HG03175 (cell line): Measurements from ENCODE around the gene RNF224.

Source experiments
- ATAC-seq: cut with Tn5 transposase; IDR thresholded peaks from one replicate; pipeline ENCODE4 v1.9.1; 2021; ENCODE audit warnings: mild to moderate bottlenecking, moderate library complexity; ENCODE audit not compliant: unreplicated experiment

RNF224 gene

GRCh38 chr9:137191691-137192447 is 35.4 kb upstream of the RNF224 start:
- no peak for ATAC-seq

- ATAC-seq, result no peak
Observed at GRCh38 chr9:137192448-137192780, 34.9 kb upstream of the RNF224 start.

GRCh38 chr9:137192859-137193258 is 34.4 kb upstream of the RNF224 start:
- ATAC-seq, result no peak

- no peak for ATAC-seq
Observed at GRCh38 chr9:137193771-137194170, 33.5 kb upstream of the RNF224 start.

- no peak for ATAC-seq
Observed at GRCh38 chr9:137194388-137194787, 32.9 kb upstream of the RNF224 start.

DNA sequence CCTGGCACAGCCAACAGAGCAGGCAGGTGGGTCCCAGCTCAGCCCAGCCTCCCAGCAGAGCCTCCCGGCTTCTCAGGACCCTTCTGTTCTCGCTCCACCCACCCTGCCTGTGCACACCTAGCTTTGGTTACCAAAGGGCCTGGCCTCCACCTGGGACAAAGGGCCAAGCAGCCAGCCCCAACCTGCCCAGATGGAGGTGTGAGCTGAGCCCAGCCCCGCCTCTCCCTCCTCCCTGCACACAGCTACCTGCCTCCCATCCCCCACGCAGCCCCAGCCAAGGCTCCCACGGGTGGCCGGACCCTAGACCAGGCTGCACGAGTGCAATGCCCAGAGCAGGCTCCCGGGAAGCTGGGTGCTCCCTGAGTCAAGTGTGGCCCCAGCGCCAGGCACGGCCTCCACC is 32.4 kb upstream of the RNF224 start:
- no peak for ATAC-seq

DNA sequence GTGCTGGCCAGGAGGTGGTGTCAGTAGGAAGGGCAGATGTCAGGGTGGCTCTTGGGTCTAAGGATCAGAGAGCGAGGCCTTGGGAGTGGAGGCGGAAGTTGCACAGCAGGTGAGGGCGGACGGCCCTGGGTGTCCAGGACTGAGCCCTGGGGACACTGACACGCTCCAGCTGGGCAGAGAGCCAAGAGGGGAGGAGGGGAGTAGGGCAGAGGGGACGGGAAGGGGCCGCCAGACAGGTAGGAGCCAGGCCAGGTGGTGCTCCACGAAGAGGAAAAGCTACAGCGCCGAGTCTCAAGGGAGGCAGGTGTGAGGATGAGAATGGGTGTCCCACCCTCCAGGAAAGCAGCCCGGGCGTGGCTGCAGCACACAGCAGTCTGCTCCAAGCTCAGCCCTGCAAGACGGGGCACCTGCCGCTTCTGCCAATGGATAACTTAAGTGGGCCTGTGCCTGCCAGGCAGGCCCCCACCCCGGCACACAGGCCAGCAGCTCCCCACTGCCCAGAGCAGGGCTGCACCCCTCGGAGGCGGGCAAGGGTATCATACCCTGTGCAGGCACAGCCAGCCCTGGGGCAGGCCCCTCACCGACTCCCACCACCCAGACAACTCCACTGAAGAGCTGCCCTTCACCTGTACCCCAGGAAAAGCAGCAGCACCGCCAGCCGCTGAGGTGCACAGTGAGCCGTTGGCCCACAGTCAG is 31.6 kb upstream of the RNF224 start:
- no peak for ATAC-seq

GRCh38 chr9:137198051-137198901 is 29.0 kb upstream of the RNF224 start:
- no peak for ATAC-seq

DNA sequence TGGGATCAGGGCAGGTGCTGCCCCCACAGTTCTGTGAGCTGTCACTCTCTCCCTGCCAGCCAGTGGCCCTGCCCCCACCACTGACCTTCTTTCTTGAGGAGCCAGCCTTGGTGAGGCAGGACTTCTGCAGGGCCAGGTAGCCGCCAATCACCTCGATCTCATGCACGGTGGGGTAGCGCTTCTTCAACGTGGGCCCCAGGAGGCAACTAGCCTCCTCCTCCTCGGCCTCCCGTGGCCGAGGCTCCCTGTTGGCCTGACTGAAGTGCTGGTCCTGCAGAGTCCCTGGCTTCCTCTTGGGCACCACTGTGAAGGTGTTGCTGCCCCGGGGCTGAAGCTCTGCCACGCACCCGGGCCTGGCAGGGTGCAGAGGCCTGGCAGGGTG is 28.4 kb upstream of the RNF224 start:
- no peak for ATAC-seq

DNA sequence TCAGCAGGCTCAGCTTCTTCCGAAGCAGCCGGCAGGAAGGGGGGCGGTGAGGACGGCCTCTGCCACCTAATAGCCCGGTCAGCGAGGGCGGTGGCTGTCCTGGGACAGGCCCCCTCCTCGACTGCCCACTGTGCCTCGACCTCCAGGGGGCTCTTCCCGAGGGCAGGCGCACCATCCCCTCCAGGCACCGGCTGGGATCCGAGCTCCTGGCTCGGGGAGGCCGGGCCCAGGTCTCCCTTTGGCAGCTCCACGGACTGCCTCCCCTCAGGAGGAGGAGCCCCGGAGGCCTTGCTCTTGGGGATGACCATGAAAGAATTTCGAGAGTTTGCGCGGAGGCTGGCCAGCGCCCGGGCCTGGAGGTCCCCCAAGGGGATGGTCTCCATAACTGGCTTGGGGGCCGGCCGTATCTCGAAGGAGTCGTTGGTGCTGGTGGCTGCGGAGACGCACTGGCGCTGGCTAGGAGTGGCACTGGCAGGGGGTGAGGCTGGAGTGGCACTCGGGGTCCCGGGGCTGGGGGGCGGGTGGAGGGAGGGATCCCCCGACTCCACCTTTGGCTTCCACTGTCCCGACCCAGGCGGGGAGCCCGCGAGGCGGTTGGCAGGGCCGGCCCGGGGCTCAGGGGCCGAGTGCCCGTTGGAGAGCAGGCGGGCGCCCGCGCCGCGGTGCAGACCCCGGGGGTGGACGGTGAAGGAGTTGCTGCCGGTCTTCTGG is 27.7 kb upstream of the RNF224 start:
- no peak for ATAC-seq

DNA sequence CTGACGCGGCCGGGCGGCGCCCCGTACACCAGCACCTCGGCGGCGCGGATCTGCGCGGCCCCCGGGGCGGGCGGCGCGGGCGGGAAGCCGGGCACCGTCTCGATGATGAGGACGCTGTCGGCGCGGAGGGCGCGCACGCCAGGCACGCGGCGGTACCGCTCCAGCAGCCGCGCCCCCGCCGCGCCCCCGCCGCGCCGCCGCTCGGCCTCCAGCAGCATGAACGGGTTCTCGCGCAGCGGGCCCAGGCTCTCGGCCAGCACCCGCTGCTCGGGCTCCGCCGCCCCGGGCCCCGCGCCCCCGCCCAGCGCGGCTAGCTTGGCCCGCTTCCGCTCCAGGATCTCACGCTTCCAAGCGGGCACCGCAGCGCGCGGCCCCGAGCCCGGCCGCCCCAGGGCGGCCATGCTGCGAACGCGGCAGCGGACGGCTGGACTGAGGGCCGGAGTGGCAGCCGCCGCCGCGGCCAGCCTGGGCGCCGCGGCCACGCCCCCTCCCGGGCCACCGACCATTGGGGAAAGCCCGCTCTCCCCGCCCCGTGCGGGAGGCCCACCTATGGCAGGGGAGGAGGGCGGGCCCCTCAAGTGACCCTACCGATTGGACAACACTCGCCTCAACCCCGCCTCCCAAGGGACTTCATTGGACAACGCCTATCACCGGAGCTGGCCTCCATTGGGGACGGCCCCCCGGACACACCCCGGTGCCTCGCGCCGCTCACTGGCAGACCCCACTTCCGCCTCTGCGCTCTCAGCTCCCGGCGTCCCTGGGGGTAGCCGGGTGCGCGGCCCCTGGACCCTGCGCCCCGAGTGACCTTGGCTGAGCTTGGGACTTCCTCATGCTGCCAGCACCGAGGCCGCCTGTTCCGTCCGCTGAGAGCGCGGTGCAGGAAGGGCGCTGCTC is 26.7 kb upstream of the RNF224 start, which contains the start of gene TPRN:
TSS of gene TPRN (minus strand) at position 431 of the 894 bp plus-strand sequence. CDS start at position 401, 30 bp downstream.
- ATAC-seq, result peak; percentile 87

- no peak for ATAC-seq
Observed at GRCh38 chr9:137201205-137201868, 26.0 kb upstream of the RNF224 start.

DNA sequence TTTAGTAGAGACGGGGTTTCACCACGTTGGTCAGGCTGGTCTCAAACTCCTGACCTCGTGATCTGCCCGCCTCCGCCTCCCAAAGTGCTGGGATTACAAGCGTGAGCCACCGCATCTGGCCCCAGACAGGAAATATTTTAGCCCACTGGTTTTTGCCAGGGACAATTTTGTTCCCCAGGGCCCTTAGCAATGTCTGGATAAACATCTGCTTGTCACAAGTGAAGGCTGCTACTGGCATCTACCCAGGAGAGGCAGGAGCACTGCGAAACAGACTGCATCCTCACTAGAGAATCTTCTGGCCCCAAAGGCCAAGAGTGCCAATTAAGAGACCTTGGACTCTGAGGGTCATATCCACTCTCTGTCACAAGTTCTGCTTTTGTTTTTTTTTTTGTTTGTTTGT is 24.3 kb upstream of the RNF224 start:
- no peak for ATAC-seq

DNA sequence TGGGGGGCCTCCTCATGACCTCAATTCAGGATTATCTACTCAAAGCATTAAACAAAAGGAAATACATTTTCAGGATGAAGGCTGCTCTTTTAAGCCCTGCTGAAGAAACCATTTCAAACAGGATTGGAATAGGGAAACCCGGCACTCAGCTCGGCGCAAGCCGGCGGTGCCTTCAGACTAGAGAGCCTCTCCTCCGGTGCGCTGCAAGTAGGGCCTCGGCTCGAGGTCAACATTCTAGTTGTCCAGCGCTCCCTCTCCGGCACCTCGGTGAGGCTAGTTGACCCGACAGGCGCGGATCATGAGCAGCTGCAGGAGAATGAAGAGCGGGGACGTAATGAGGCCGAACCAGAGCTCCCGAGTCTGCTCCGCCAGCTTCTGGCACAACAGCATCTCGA is 22.6 kb upstream of the RNF224 start:
- ATAC-seq, result no peak

- peak; percentile 52 for ATAC-seq
Observed at GRCh38 chr9:137205126-137206069, 21.9 kb upstream of the RNF224 start, which contains the start of the genes NDOR1 and TMEM203. NDOR1 (plus strand) TSS chr9:137205700; CDS start chr9:137205778, 78 bp downstream. TMEM203 (minus strand) TSS chr9:137205648; CDS start chr9:137205414, 234 bp downstream.

- ATAC-seq, result no peak
Observed at GRCh38 chr9:137206602-137207001, 20.7 kb upstream of the RNF224 start.

DNA sequence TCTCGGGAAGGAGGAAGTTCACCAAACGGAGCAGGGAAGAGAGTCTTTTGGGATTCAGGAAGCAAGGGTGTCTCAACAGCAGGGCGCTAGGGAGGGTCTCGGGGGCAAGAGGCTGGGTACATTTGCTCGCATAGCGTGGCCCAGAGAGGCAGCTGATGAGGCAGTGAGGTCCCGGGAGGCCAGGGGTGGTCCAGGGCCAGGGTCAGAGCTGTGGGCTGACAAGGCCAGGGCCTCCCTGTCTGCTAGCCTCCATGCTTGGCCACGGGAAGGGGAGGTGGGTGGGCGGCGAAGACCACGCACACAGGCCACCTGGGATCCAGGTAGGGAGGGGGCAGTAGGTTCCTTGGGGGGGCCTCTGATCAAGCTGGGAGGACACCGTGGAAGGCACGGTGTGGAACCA is 15.8 kb upstream of the RNF224 start:
- no peak for ATAC-seq

- no peak for ATAC-seq
Observed at GRCh38 chr9:137212520-137212919, 14.8 kb upstream of the RNF224 start.
